WTC11 (cell line): ENCODE data around the gene MRPL55. TPM values are rescaled to one million over a fixed set of nuclear protein-coding genes. Genes with fewer than 3 reads are reported as not detected.

ENCODE experiments used
- ATAC-seq: fragments of 200-7000 bp; cut with Tn5 transposase; 2 replicates; pipeline ENCODE4 v1.10.0; 2021; ENCODE audit warnings: mild to moderate bottlenecking, moderate library complexity
- CTCF ChIA-PET: fragments of 300-600 bp; sonication (Branson Sonifier 250); formaldehyde crosslinking; loops from one replicate; lab custom pipeline; 2021; ENCODE audit warnings: antibody characterized with exemption; lab: Charles Lee
- POLR2A ChIA-PET: fragments of 350-600 bp; sonication (Branson Sonifier 250); formaldehyde crosslinking; loops from one replicate; lab custom pipeline; 2021; ENCODE audit warnings: antibody characterized with exemption; lab: Charles Lee
- DNase-seq: peaks from one replicate; pipeline ENCODE4 v3.0.0; 2021; ENCODE audit warnings: low spot score
- H3K27ac Mint-ChIP-seq: 2 replicates; pipeline ENCODE4 v1.8.0; 2021; ENCODE audit warnings: mixed read lengths
- H3K27me3 Mint-ChIP-seq: 2 replicates; pipeline ENCODE4 v1.8.0; 2021; ENCODE audit warnings: low read depth, mild to moderate bottlenecking, moderate library complexity, mixed read lengths
- H3K36me3 Mint-ChIP-seq: 2 replicates; pipeline ENCODE4 v1.8.0; 2021; ENCODE audit warnings: mixed read lengths
- H3K4me1 Mint-ChIP-seq: 2 replicates; pipeline ENCODE4 v1.8.0; 2022; ENCODE audit warnings: mixed read lengths
- H3K4me3 Mint-ChIP-seq: 2 replicates; pipeline ENCODE4 v1.8.0; 2021; ENCODE audit warnings: mild to moderate bottlenecking, moderate library complexity, mixed read lengths
- H3K9me3 Mint-ChIP-seq: 2 replicates; pipeline ENCODE4 v1.8.0; 2021; ENCODE audit warnings: mixed read lengths
- ATF6 ChIP-seq: sonication (generic); formaldehyde crosslinking; IDR thresholded peaks from 2 replicates; pipeline ENCODE4 v1.8.1; 2023; ENCODE audit warnings: mild to moderate bottlenecking, missing genetic modification reagents
- E2F1 ChIP-seq: sonication (generic); formaldehyde crosslinking; IDR thresholded peaks from 2 replicates; pipeline ENCODE4 v1.8.0; 2022; ENCODE audit warnings: mild to moderate bottlenecking, missing genetic modification reagents
- ELF4 ChIP-seq: sonication (generic); formaldehyde crosslinking; IDR thresholded peaks from 2 replicates; pipeline ENCODE4 v1.8.1; 2022; ENCODE audit warnings: low read depth, mild to moderate bottlenecking, moderate library complexity, missing genetic modification reagents
- EMX1 ChIP-seq: fragments of 250-450 bp; sonication (Bioruptor Pico); IDR thresholded peaks from 2 replicates; pipeline ENCODE4 v1.8.0; 2021; ENCODE audit warnings: mild to moderate bottlenecking
- FOXK1 ChIP-seq: sonication (generic); formaldehyde crosslinking; IDR thresholded peaks from 2 replicates; pipeline ENCODE4 v1.8.0; 2022; ENCODE audit warnings: mild to moderate bottlenecking, moderate library complexity, missing genetic modification reagents
- MLX ChIP-seq: sonication (generic); formaldehyde crosslinking; IDR thresholded peaks from 2 replicates; pipeline ENCODE4 v1.8.1; 2023; ENCODE audit warnings: mild to moderate bottlenecking, missing genetic modification reagents, moderate library complexity
- RELA ChIP-seq: sonication (generic); formaldehyde crosslinking; IDR thresholded peaks from 2 replicates; pipeline ENCODE4 v1.8.1; 2022; ENCODE audit warnings: missing genetic modification reagents, mild to moderate bottlenecking, borderline replicate concordance
- RORB ChIP-seq: fragments of 250-450 bp; sonication (Bioruptor Pico); IDR thresholded peaks from 2 replicates; pipeline ENCODE4 v1.9.0; 2021; ENCODE audit warnings: mild to moderate bottlenecking
- SOX15 ChIP-seq: fragments of 250-450 bp; sonication (Bioruptor Pico); IDR thresholded peaks from 2 replicates; pipeline ENCODE4 v1.9.0; 2021; ENCODE audit warnings: mild to moderate bottlenecking
- USF1 ChIP-seq: sonication (generic); formaldehyde crosslinking; IDR thresholded peaks from 2 replicates; pipeline ENCODE4 v1.8.0; 2022; ENCODE audit warnings: mild to moderate bottlenecking, missing genetic modification reagents
- ZBTB43 ChIP-seq: sonication (generic); formaldehyde crosslinking; IDR thresholded peaks from 2 replicates; pipeline ENCODE4 v1.8.1; 2023; ENCODE audit warnings: mild to moderate bottlenecking, missing genetic modification reagents
- ZNF121 ChIP-seq: sonication (generic); formaldehyde crosslinking; IDR thresholded peaks from 2 replicates; pipeline ENCODE4 v1.8.0; 2023; ENCODE audit warnings: missing genetic modification reagents
- ZNF317 ChIP-seq: sonication (generic); formaldehyde crosslinking; IDR thresholded peaks from 2 replicates; pipeline ENCODE4 v1.8.1; 2023; ENCODE audit warnings: low read depth, mild to moderate bottlenecking, moderate library complexity, missing genetic modification reagents, borderline replicate concordance
- ZNF396 ChIP-seq: fragments of 250-450 bp; sonication (Bioruptor Pico); IDR thresholded peaks from 2 replicates; pipeline ENCODE4 v1.8.0; 2021; ENCODE audit warnings: mild to moderate bottlenecking, moderate library complexity, borderline replicate concordance
- total RNA-seq: library from RNA; stranded (reverse); gene quantifications from 3 replicates; pipeline ENCODE4 v1.2.3, GENCODE V29; 2021
- TF ChIP-seq, protein P1 (sequence below): fragments of 200-600 bp; IDR thresholded peaks from 2 replicates; pipeline ENCODE4 v1.8.0; 2022; ENCODE audit warnings: antibody characterized with exemption

The MRPL55 gene
- total RNA-seq, 1 experiment from 2014 or later, result 66.9 TPM

DNA sequence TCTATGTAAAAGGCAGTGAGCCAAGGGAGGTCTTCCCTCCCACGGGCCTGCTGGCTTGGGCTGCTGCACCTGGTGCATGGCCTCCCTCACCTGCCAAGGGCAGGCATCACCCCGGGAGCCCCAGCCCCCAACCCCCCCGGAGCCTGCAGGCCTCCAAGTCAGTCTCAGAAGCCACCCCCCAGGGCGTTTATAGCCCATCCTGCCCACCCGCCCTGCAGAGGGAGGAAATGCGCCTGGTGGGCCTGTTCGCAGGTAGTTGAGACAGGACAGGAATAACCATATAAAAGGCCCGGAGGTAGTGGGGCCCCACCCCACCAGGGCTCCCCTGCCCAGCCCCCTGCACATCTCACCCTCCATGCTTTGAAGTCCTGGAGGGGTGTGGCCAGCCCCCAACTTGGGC is 44.8 kb downstream of the MRPL55 start:
- Mint-ChIP-seq H3K36me3 (no peaks in the 10 kb centered on the region), H3K4me3 (no peak overlapping the region), H3K4me1 (peaks cover 5% of the 10 kb centered on the region), H3K27ac (no peak overlapping the region), H3K9me3 (no peaks in the 10 kb centered on the region), H3K27me3 (peaks cover 84% of the 10 kb centered on the region)
- ATAC-seq (no peak), DNase-seq (no peak)
- ChIA-PET CTCF (interaction anchor here (0.9 kb wide), 1 partner anchor 59 kb away, joined by 3 read pairs; no protein-coding TSS in a partner anchor), POLR2A (no interaction called here)
- no peak for TF ChIP-seq ZBTB43 (CRISPR knock-in tag)
- no peak for TF ChIP-seq SOX15 (CRISPR knock-in tag)
- TF ChIP-seq USF1 (CRISPR knock-in tag), result no peak
- TF ChIP-seq RELA (CRISPR knock-in tag), result no peak
- TF ChIP-seq MLX, result no peak
- no peak for TF ChIP-seq E2F1 (CRISPR knock-in tag)
- no peak for TF ChIP-seq ZNF121 (CRISPR knock-in tag)
- no peak for TF ChIP-seq ZNF396 (CRISPR knock-in tag)
- TF ChIP-seq EMX1 (CRISPR knock-in tag), result no peak
- TF ChIP-seq ZNF317, result no peak
- TF ChIP-seq ELF4, result no peak
- no peak for TF ChIP-seq ATF6

GRCh38 chr1:228063251-228064191 is 45.6 kb downstream of the MRPL55 start:
- Mint-ChIP-seq H3K4me1 (peaks cover 5% of the 10 kb centered on the region), H3K27me3 (peaks cover 89% of the 10 kb centered on the region), H3K36me3 (no peaks in the 10 kb centered on the region), H3K27ac (no peak overlapping the region), H3K4me3 (no peak overlapping the region), H3K9me3 (no peaks in the 10 kb centered on the region)
- ChIA-PET POLR2A (no interaction called here), CTCF (interaction anchor here (0.9 kb wide), 1 partner anchor 59 kb away, joined by 3 read pairs; no protein-coding TSS in a partner anchor)
- no peak for DNase-seq
- ATAC-seq, result no peak
- TF ChIP-seq E2F1 (CRISPR knock-in tag), result no peak
- no peak for TF ChIP-seq FOXK1
- TF ChIP-seq RORB (CRISPR knock-in tag), result no peak
- TF ChIP-seq, protein P1, sequence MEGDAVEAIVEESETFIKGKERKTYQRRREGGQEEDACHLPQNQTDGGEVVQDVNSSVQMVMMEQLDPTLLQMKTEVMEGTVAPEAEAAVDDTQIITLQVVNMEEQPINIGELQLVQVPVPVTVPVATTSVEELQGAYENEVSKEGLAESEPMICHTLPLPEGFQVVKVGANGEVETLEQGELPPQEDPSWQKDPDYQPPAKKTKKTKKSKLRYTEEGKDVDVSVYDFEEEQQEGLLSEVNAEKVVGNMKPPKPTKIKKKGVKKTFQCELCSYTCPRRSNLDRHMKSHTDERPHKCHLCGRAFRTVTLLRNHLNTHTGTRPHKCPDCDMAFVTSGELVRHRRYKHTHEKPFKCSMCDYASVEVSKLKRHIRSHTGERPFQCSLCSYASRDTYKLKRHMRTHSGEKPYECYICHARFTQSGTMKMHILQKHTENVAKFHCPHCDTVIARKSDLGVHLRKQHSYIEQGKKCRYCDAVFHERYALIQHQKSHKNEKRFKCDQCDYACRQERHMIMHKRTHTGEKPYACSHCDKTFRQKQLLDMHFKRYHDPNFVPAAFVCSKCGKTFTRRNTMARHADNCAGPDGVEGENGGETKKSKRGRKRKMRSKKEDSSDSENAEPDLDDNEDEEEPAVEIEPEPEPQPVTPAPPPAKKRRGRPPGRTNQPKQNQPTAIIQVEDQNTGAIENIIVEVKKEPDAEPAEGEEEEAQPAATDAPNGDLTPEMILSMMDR, result no peak
